ENCODE measurements around the gene ZNF488. TPM values are rescaled to one million over a fixed set of nuclear protein-coding genes. Genes with fewer than 3 reads are reported as not detected.
"Not testable (repeated sequence)": the region's sequence is repeated elsewhere in the genome, so short reads cannot be mapped to it uniquely, and the experiment has no call there.

Gene ZNF488
- total RNA-seq, 1 donor from 2014 or later: 2.9 TPM

DNA sequence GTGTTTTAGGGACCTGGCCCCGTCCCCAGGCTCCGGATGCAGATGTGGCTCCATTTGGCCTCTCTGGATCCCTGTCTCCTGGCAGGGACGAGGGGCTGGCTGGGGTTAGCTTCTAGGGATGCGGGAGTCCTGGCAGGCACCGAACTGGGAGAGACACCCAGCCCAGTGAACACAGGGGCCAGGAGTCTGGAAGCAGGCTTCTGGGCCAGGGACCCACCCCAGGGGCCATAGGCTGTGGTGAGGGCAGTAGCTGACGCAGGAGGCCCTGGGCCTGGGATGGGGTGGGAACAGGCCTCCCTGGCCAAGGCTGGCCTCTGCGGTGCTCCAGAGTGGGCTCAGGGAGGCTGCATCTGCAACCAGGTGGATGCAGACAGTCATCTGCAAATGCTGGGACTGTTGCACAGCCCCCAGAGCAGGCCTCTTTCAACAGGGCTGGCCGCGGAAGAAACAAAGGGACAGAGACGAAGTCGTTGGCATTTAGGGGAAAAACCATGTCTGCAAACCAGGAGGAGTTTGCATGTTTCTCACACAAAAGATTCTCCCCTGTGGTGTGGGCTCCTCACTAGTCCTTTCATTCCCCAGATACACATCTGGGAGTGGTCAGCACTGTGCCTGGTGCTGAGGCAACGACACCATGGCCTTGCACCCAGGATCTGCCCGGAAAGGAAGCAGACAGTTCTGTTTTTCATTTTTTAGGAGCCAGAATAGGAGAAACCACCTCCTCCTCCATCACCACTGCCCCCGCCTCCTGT is 36.4 kb upstream of the ZNF488 start:
- H3K4me1 Mint-ChIP-seq: peaks cover 16% of the 10 kb centered on the region
- H3K27ac Mint-ChIP-seq (ENCODE audit: unreplicated experiment): peak overlapping the region; percentile 88
- no peaks in the 10 kb centered on the region for H3K27me3 Mint-ChIP-seq (ENCODE audit: low read depth)
- no peaks in the 10 kb centered on the region for H3K36me3 Mint-ChIP-seq (ENCODE audit: low read depth)
- H3K4me3 Mint-ChIP-seq: no peak overlapping the region
- no peaks in the 10 kb centered on the region for H3K9me3 Mint-ChIP-seq
- DNase-seq (ENCODE audit: low read depth, low spot score): no peak
- no peak for TF ChIP-seq CTCF (conservative IDR thresholded peaks at IDR 0.05)

- no peak for DNase-seq (ENCODE audit: low read depth, low spot score)
- no peak overlapping the region for H3K27ac Mint-ChIP-seq (ENCODE audit: unreplicated experiment)
- H3K4me3 Mint-ChIP-seq: no peak overlapping the region
- no peaks in the 10 kb centered on the region for H3K27me3 Mint-ChIP-seq (ENCODE audit: low read depth)
- H3K36me3 Mint-ChIP-seq (ENCODE audit: low read depth): no peaks in the 10 kb centered on the region
- peaks cover 16% of the 10 kb centered on the region for H3K4me1 Mint-ChIP-seq
- H3K9me3 Mint-ChIP-seq: no peaks in the 10 kb centered on the region
- no peak for TF ChIP-seq CTCF (conservative IDR thresholded peaks at IDR 0.05)
These were observed 35.3 kb upstream of the ZNF488 start for GRCh38 chr10:47419421-47419820.

DNA sequence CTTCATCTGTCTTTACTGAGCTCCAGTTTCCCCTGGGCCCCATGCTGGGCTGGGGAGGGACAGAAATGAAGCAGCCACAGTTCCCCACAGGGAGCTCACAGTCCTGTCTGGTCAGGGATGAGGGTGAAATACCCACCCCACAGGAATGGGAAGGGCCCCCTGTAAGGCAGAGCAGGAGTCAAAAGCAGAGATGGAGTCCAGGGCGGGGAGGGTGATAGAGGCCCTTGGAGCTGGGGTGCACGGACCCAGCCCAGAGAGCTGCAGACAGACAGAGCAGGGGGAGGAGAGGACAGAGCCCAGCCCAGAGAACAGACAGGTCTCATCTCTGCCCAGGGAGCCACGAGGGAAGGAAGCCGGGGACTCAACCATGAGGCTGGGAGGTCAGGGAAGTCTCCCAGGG is 34.9 kb upstream of the ZNF488 start:
- no peak overlapping the region for H3K4me3 Mint-ChIP-seq
- DNase-seq (ENCODE audit: low read depth, low spot score): no peak

DNA sequence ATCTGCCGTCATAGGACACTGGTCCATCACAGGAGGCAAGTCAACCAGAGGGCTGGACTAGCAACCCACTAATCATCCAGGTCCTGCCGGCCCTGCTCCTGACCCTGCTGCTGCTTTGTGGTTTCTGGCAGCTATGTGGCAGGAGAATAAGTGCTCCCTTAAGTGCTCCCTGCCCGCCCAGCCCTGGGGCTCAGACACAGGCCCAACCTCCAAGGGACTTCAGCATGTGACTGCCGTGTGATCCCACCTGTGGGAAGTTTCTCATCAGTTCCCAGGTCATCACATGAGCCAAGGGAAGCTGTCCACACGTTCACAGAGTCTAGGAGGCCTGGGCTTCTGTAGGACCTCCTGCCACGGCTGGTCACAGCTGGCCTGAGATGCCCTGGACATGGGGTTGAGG is 34.2 kb upstream of the ZNF488 start:
- no peak for DNase-seq (ENCODE audit: low read depth, low spot score)
- H3K36me3 Mint-ChIP-seq (ENCODE audit: low read depth): no peaks in the 10 kb centered on the region
- peaks cover 16% of the 10 kb centered on the region for H3K4me1 Mint-ChIP-seq

More for the DNA sequence above, 34.9 kb upstream of the ZNF488 start:
- peaks cover 16% of the 10 kb centered on the region for H3K4me1 Mint-ChIP-seq
- H3K36me3 Mint-ChIP-seq (ENCODE audit: low read depth): no peaks in the 10 kb centered on the region
- H3K9me3 Mint-ChIP-seq: no peaks in the 10 kb centered on the region
- H3K27me3 Mint-ChIP-seq (ENCODE audit: low read depth): no peaks in the 10 kb centered on the region
- H3K27ac Mint-ChIP-seq (ENCODE audit: unreplicated experiment): peak overlapping the region; percentile 94
- no peak for TF ChIP-seq CTCF (conservative IDR thresholded peaks at IDR 0.05)

DNA sequence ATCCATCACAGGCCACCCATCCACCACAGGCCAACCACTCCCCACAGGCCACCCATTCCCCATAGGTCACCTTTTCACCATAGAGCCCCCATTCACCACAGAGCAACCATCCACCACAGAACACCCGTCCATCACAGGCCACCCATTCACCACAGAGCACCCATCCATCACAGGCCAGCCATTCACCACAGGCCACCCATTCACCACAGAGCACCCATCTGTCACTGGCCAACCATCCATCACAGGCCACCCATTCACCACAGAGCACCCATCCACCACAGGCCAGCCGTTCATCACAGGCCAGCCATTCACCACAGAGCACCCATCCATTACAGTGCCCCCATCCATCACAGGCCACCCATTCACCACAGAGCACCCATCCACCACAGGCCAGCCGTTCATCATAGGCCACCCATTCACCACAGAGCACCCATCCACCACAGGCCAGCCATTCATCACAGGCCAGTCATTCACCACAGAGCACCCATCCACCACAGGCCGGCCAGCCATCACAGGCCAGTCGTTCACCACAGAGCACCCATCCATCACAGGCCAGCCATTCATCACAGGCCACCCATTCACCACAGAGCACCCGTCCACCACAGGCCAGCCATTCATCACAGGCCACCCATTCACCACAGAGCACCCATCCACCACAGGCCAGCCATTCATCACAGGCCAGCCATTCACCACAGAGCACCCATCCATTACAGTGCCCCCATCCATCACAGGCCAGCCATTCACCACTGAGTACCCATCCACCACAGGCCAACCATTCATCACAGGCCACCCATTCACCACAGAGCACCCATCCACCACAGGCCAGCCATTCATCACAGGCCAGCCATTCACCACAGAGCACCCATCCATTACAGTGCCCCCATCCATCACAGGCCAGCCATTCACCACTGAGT is 32.5 kb upstream of the ZNF488 start:
- H3K27me3 Mint-ChIP-seq (ENCODE audit: low read depth); H3K4me1 Mint-ChIP-seq; H3K4me3 Mint-ChIP-seq; H3K27ac Mint-ChIP-seq (ENCODE audit: unreplicated experiment); DNase-seq (ENCODE audit: low read depth, low spot score); H3K9me3 Mint-ChIP-seq; H3K36me3 Mint-ChIP-seq (ENCODE audit: low read depth): not testable (repeated sequence)

More for the DNA sequence above, 34.2 kb upstream of the ZNF488 start:
- H3K27me3 Mint-ChIP-seq (ENCODE audit: low read depth): no peaks in the 10 kb centered on the region
- TF ChIP-seq CTCF (conservative IDR thresholded peaks at IDR 0.05): no peak
- H3K4me3 Mint-ChIP-seq: no peak overlapping the region
- H3K27ac Mint-ChIP-seq (ENCODE audit: unreplicated experiment): no peak overlapping the region
- no peaks in the 10 kb centered on the region for H3K9me3 Mint-ChIP-seq
